Measurements from ENCODE around the gene SRPK3. TPM values are rescaled to one million over a fixed set of nuclear protein-coding genes. Genes with fewer than 3 reads are reported as not detected.

Gene SRPK3
- total RNA-seq, 1 donor from 2014 or later = 0.50 TPM

GRCh38 chrX:153789654-153790053 is 8.8 kb downstream of the SRPK3 start:
- H3K9me3 Mint-ChIP-seq (ENCODE audit: low read depth) = peaks cover 9% of the 10 kb centered on the region
- no peak for DNase-seq (ENCODE audit: low spot score)
- peaks cover 5% of the 10 kb centered on the region for H3K36me3 Mint-ChIP-seq (ENCODE audit: low read depth)
- no peaks in the 10 kb centered on the region for H3K27me3 Mint-ChIP-seq (ENCODE audit: low read depth)
- H3K4me3 Mint-ChIP-seq (ENCODE audit: unreplicated experiment) = no peak overlapping the region
- peaks cover 7% of the 10 kb centered on the region for H3K4me1 Mint-ChIP-seq (ENCODE audit: low read depth)
- H3K27ac Mint-ChIP-seq (ENCODE audit: unreplicated experiment) = no peak overlapping the region
- TF ChIP-seq, protein P1, sequence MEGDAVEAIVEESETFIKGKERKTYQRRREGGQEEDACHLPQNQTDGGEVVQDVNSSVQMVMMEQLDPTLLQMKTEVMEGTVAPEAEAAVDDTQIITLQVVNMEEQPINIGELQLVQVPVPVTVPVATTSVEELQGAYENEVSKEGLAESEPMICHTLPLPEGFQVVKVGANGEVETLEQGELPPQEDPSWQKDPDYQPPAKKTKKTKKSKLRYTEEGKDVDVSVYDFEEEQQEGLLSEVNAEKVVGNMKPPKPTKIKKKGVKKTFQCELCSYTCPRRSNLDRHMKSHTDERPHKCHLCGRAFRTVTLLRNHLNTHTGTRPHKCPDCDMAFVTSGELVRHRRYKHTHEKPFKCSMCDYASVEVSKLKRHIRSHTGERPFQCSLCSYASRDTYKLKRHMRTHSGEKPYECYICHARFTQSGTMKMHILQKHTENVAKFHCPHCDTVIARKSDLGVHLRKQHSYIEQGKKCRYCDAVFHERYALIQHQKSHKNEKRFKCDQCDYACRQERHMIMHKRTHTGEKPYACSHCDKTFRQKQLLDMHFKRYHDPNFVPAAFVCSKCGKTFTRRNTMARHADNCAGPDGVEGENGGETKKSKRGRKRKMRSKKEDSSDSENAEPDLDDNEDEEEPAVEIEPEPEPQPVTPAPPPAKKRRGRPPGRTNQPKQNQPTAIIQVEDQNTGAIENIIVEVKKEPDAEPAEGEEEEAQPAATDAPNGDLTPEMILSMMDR (IDR thresholded peaks at IDR 0.05) = no peak

- TF ChIP-seq, protein P1 (IDR thresholded peaks at IDR 0.05) = no peak
- H3K27me3 Mint-ChIP-seq (ENCODE audit: low read depth) = no peaks in the 10 kb centered on the region
- H3K4me1 Mint-ChIP-seq (ENCODE audit: low read depth) = peaks cover 14% of the 10 kb centered on the region
- peaks cover 4% of the 10 kb centered on the region for H3K36me3 Mint-ChIP-seq (ENCODE audit: low read depth)
- H3K4me3 Mint-ChIP-seq (ENCODE audit: unreplicated experiment) = no peak overlapping the region
- peaks cover 11% of the 10 kb centered on the region for H3K9me3 Mint-ChIP-seq (ENCODE audit: low read depth)
- DNase-seq (ENCODE audit: low spot score) = no peak
- no peak overlapping the region for H3K27ac Mint-ChIP-seq (ENCODE audit: unreplicated experiment)
Measured at GRCh38 chrX:153791104-153791852, 10.4 kb downstream of the SRPK3 start.

GRCh38 chrX:153792368-153792767 is 11.5 kb downstream of the SRPK3 start:
- H3K27me3 Mint-ChIP-seq (ENCODE audit: low read depth) = no peaks in the 10 kb centered on the region
- H3K4me3 Mint-ChIP-seq (ENCODE audit: unreplicated experiment) = no peak overlapping the region
- H3K36me3 Mint-ChIP-seq (ENCODE audit: low read depth) = peaks cover 2% of the 10 kb centered on the region
- H3K27ac Mint-ChIP-seq (ENCODE audit: unreplicated experiment) = no peak overlapping the region
- H3K9me3 Mint-ChIP-seq (ENCODE audit: low read depth) = peaks cover 12% of the 10 kb centered on the region
- TF ChIP-seq, protein P1 (IDR thresholded peaks at IDR 0.05) = no peak
- no peak for DNase-seq (ENCODE audit: low spot score)
- H3K4me1 Mint-ChIP-seq (ENCODE audit: low read depth) = peaks cover 17% of the 10 kb centered on the region

- Mint-ChIP-seq H3K27me3 (ENCODE audit: low read depth) (no peaks in the 10 kb centered on the region), H3K4me3 (ENCODE audit: unreplicated experiment) (peak overlapping the region; percentile 95), H3K4me1 (ENCODE audit: low read depth) (peaks cover 17% of the 10 kb centered on the region), H3K36me3 (ENCODE audit: low read depth) (no peaks in the 10 kb centered on the region), H3K27ac (ENCODE audit: unreplicated experiment) (peak overlapping the region; percentile 91), H3K9me3 (ENCODE audit: low read depth) (peaks cover 10% of the 10 kb centered on the region)
- no peak for DNase-seq (ENCODE audit: low spot score)
- TF ChIP-seq, protein P1 (IDR thresholded peaks at IDR 0.05) = no peak
Measured at GRCh38 chrX:153793291-153793690, 12.4 kb downstream of the SRPK3 start.

DNA sequence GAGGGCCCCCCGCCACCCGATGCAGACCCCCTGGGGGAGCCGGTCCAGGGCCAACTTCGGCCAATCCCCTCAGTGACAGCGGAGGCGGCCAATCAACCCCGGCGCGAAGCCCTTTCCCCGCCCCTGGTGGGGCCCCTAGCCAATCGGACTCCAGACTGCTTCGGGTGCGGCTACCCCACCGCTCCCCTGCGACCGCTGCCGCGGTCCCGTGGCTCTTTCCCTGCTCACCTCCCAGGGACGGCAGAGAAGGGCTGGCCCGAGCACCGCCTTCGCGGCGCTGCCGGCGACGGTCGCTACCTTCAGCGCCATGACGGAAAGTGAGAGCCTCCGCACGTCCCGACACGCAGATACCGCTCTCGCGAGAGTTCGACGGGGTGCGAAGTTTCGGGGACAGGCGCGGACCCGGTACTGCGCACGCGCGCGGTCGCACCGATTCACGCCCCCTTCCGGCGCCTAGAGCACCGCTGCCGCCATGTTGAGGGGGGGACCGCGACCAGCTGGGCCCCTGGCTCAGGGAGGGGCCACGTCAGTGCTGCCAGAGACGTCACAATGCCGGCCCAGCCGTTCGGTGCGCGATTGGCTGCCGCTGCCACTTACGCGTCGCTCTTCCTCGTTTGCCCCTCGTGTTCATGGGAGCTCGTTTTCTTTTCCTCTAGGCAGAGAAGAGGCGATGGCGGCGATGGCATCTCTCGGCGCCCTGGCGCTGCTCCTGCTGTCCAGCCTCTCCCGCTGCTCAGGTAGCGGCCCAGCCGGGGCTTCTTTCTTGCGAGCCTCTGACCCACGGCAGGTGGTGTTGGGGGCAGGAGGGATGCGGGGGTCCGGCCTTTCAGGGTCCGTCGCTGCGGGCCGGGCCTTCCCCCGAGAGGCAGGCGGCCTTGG is 13.4 kb downstream of the SRPK3 start, which contains the start of the genes IDH3G and SSR4:
Gene IDH3G, minus strand, starts transcription at position 358 of the 879 bp plus-strand sequence. Its CDS starts 49 bp downstream, at position 309.
Gene SSR4, plus strand, starts transcription at position 651 of the 879 bp plus-strand sequence. Its CDS starts 20 bp downstream, at position 671.
- H3K9me3 Mint-ChIP-seq (ENCODE audit: low read depth) = peaks cover 7% of the 10 kb centered on the region

More for the DNA sequence above, 13.4 kb downstream of the SRPK3 start, which contains the start of the genes IDH3G and SSR4:
- Mint-ChIP-seq H3K27me3 (ENCODE audit: low read depth) (no peaks in the 10 kb centered on the region), H3K27ac (ENCODE audit: unreplicated experiment) (peak within 1 kb of the TSS; percentile 91), H3K36me3 (ENCODE audit: low read depth) (no peaks in the 10 kb centered on the region), H3K4me1 (ENCODE audit: low read depth) (peaks cover 17% of the 10 kb centered on the region), H3K4me3 (ENCODE audit: unreplicated experiment) (peak within 1 kb of the TSS; percentile 95)
- no peak for DNase-seq (ENCODE audit: low spot score)
- TF ChIP-seq, protein P1 (IDR thresholded peaks at IDR 0.05) = peak; percentile 42
